ENCODE results near the gene PSMD3. TPM values are rescaled to one million over a fixed set of nuclear protein-coding genes. Genes with fewer than 3 reads are reported as not detected.

The PSMD3 gene
- total and polyA plus RNA-seq, 7 donors, result 137 to 392 (median 221) TPM

- peak in 1 of 4 donors; percentile 9 for ATAC-seq
Measured at GRCh38 chr17:40017422-40018080, 36.9 kb downstream of the PSMD3 start.

GRCh38 chr17:40018211-40019121, 37.9 kb downstream of the PSMD3 start:
- Histone ChIP-seq H3K27ac (peak overlapping the region; percentile 87), H3K9me3 (no peaks in the 10 kb centered on the region), H3K27me3 (ENCODE audit: insufficient read depth in 3 of 3, low read length in 2 of 3) (no peaks in the 10 kb centered on the region), H3K4me3 (no peak overlapping the region), H3K36me3 (ENCODE audit: insufficient read depth in 1 of 2, low read depth in 1 of 2) (peaks cover 0 to 33% of the 10 kb centered on the region in 2 donors), H3K4me1 (peaks cover 85% of the 10 kb centered on the region)
- WGBS, 3 donors, result 19 to 27% (median 23%) methylated on average over 14 to 15 of the region's 15 CpGs
- DNase-seq (peak; percentile 85 to 95), ATAC-seq (peak; percentile 43 to 49 (median 47))
- TF ChIP-seq CTCF (IDR thresholded peaks at IDR 0.05), result no peak
- intact Hi-C loops (cut with DNase I), result loop anchor here (5.0 to 10.0 kb wide), 3 partner anchors 69 to 276 kb away; no protein-coding TSS in a partner anchor

More at GRCh38 chr17:40017422-40018080, 36.9 kb downstream of the PSMD3 start:
- Histone ChIP-seq H3K27ac (peak overlapping the region; percentile 87), H3K4me3 (peak overlapping the region; percentile 52), H3K36me3 (ENCODE audit: insufficient read depth in 1 of 2, low read depth in 1 of 2) (peaks cover 0 to 29% of the 10 kb centered on the region in 2 donors), H3K9me3 (no peaks in the 10 kb centered on the region), H3K4me1 (peaks cover 76% of the 10 kb centered on the region), H3K27me3 (ENCODE audit: insufficient read depth in 3 of 3, low read length in 2 of 3) (no peaks in the 10 kb centered on the region)
- DNase-seq, result peak; percentile 54 to 82
- TF ChIP-seq CTCF (IDR thresholded peaks at IDR 0.05), result no peak
- intact Hi-C loops (cut with DNase I), result loop anchor here (5.0 to 10.0 kb wide), 3 partner anchors 70 to 277 kb away; no protein-coding TSS in a partner anchor
- WGBS, 3 donors, result 10 to 16% (median 12%) methylated on average over 14 to 15 of the region's 15 CpGs

GRCh38 chr17:40019140-40019991, 38.8 kb downstream of the PSMD3 start:
- Histone ChIP-seq H3K4me3 (no peak overlapping the region), H3K27ac (peak overlapping the region; percentile 87), H3K9me3 (no peaks in the 10 kb centered on the region), H3K4me1 (peaks cover 84% of the 10 kb centered on the region), H3K36me3 (ENCODE audit: insufficient read depth in 1 of 2, low read depth in 1 of 2) (peaks cover 0 to 42% of the 10 kb centered on the region in 2 donors), H3K27me3 (ENCODE audit: insufficient read depth in 3 of 3, low read length in 2 of 3) (no peaks in the 10 kb centered on the region)
- WGBS, 3 donors, result 44 to 61% (median 48%) methylated on average over 24 of the region's 24 CpGs
- ATAC-seq (peak; percentile 46 to 56 (median 48)), DNase-seq (peak; percentile 81 to 93)
- TF ChIP-seq CTCF (IDR thresholded peaks at IDR 0.05), result no peak
- intact Hi-C loops (cut with DNase I), result loop anchor here (5.0 to 10.0 kb wide), 3 partner anchors 68 to 275 kb away; no protein-coding TSS in a partner anchor

GRCh38 chr17:40020146-40020545, 39.5 kb downstream of the PSMD3 start:
- H3K27me3 ChIP-seq (ENCODE audit: insufficient read depth in 3 of 3, low read length in 2 of 3), result no peaks in the 10 kb centered on the region
- peaks cover 0 to 49% of the 10 kb centered on the region in 2 donors for H3K36me3 ChIP-seq (ENCODE audit: insufficient read depth in 1 of 2, low read depth in 1 of 2)
- TF ChIP-seq CTCF (IDR thresholded peaks at IDR 0.05), result no peak
- H3K27ac ChIP-seq, result peak overlapping the region; percentile 87
- intact Hi-C loops (cut with DNase I), result no loop called here
- no peak overlapping the region for H3K4me3 ChIP-seq
- peaks cover 77% of the 10 kb centered on the region for H3K4me1 ChIP-seq
- 81 to 91% (median 82%) methylated on average over 13 of the region's 13 CpGs for WGBS, 3 donors
- no peaks in the 10 kb centered on the region for H3K9me3 ChIP-seq
- DNase-seq (no peak), ATAC-seq (no peak)
